D721Med (cell line): ENCODE measurements around the gene MBD3L3.

Source experiments
- DNase-seq: peaks from one replicate; pipeline ENCODE4 v3.0.0; 2011; ENCODE audit warnings: low spot score; ENCODE audit not compliant: insufficient read length
- FAIRE-seq: peaks from 2 replicates; lab custom pipeline; 2011; peaks lifted over from hg19 to GRCh38; lab: Jason Lieb, UNC
- CTCF ChIP-seq: IDR thresholded peaks from 2 replicates; pipeline ENCODE4 v1.5.1; 2012; ENCODE audit warnings: mild to moderate bottlenecking, control low read depth; ENCODE audit not compliant: insufficient read depth; ENCODE audit errors: missing control alignments

MBD3L3 gene

DNA sequence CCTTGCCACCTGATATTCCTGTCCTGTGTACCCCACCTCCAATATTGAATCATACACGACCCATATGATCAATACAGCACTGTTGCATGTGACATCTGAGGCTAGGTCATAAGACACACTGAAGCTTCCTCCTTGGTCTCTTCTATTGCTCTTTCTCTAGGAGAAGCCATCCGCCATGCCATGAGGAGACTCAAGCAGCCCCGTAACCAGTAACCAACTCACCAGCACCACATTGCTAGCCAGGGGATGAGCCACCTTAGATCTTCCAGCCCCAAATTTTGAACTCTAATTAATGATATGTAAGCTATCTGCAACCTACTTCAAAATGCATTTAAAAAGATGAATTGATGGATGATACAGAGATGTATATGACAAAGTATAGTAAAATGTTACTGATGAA lies 39.6 kb upstream of the MBD3L3 start:
- FAIRE-seq (no peak), DNase-seq (no peak)
- TF ChIP-seq CTCF = no peak

GRCh38 chr19:7088999-7089398 lies 30.5 kb upstream of the MBD3L3 start:
- no peak for TF ChIP-seq CTCF
- DNase-seq (no peak), FAIRE-seq (no peak)

- TF ChIP-seq CTCF = no peak
- DNase-seq (no peak), FAIRE-seq (no peak)
These were observed 24.8 kb upstream of the MBD3L3 start for GRCh38 chr19:7083076-7083956.

- DNase-seq (no peak), FAIRE-seq (no peak)
- no peak for TF ChIP-seq CTCF
These were observed 19.5 kb upstream of the MBD3L3 start for GRCh38 chr19:7078008-7078407.

GRCh38 chr19:7076151-7076550 lies 17.7 kb upstream of the MBD3L3 start:
- DNase-seq = no peak
- no peak for TF ChIP-seq CTCF

DNA sequence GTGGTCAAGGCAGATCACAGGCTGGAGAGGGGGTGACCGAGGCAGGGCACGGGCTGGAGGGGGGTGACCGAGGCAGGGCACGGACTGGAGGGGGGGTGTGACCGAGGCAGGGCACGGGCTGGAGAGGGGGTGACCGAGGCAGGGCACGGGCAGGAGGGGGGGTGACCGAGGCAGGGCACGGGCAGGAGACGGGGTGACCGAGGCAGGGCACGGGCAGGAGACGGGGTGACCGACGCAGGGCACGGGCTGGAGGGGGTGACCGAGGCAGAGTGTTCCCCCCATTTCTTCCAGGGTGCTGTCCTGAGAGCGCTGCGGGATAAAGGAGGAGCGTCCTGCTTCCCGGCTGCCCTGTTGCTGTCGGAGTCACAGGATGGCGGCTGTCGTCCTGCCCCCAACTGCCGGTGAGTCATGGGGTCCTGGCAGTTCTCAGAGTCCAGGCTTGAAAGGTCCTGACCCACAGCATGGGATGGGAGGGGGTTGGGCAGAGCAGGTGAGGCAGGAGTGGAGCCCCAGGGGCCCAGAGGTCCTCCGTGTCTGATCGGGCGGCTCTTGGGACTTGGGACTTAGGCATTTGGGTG lies 16.3 kb upstream of the MBD3L3 start:
- TF ChIP-seq CTCF = no peak
- DNase-seq (no peak), FAIRE-seq (no peak)

More at GRCh38 chr19:7076151-7076550, 17.7 kb upstream of the MBD3L3 start:
- FAIRE-seq = no peak

DNA sequence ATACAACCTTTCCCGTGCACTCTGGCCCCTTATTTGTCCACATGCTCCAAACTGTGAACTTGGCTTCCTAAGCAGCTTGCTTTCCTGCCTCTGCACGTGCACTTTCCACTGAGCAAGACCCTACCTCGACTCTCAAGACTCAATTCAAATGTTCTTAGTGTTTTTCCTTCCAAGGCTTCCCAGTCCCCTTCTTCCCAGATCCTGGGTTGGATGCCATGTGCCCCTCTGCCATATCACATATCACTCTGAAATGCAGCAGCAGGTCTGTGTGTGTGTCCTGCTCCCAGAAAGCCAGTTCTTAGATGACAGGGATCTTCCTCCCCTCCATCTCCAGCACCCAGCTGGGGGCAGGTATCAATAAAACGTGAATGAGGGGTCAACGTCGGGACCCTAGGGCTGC lies 14.1 kb upstream of the MBD3L3 start:
- no peak for DNase-seq
- no peak for TF ChIP-seq CTCF
- no peak for FAIRE-seq
